ENCODE data around the gene NABP2. TPM values are rescaled to one million over a fixed set of nuclear protein-coding genes. Genes with fewer than 3 reads are reported as not detected.

NABP2 gene
- total RNA-seq, 1 experiment from 2014 or later: 42.7 TPM

DNA sequence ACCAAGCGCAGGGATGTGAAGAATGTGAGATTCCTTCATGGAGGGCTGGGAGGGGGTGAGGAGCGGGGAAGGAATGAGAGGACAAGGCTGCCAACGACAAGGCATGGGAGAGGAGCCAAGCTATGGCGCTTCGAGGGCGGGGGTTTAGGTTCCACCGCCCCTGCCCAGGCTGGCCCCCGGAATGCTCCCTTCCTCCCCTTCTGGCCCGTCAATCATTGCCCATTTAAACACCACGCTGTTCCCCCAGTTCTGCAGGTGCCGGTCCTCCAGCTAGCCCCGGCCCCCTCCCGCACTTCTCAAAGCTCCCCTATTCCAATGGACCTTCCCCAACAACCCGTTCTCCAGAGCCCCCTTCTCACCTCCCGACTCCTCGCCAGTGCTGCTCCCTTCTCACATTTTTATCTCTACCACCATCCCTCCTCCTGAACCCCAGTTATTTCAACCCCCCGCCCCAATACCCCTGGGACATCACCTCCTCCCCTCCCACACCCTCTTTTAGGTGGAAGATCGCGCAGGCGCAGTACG lies 2.8 kb upstream of the NABP2 start:
- TF ChIP-seq NFE2L1 (CRISPR knock-in tag; IDR thresholded peaks at IDR 0.05): 0 out of 2 replicates have a peak, but pooled peaks have one; percentile 39
- TF ChIP-seq, protein P1, sequence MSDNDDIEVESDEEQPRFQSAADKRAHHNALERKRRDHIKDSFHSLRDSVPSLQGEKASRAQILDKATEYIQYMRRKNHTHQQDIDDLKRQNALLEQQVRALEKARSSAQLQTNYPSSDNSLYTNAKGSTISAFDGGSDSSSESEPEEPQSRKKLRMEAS (CRISPR knock-in tag; IDR thresholded peaks at IDR 0.05): 0 out of 2 replicates have a peak, but pooled peaks have one; percentile 0
- TF ChIP-seq ZNF671 (CRISPR knock-in tag; IDR thresholded peaks at IDR 0.05): no peak
- TF ChIP-seq SP1 (CRISPR knock-in tag; conservative IDR thresholded peaks at IDR 0.05): no peak
- TF ChIP-seq, protein P2, sequence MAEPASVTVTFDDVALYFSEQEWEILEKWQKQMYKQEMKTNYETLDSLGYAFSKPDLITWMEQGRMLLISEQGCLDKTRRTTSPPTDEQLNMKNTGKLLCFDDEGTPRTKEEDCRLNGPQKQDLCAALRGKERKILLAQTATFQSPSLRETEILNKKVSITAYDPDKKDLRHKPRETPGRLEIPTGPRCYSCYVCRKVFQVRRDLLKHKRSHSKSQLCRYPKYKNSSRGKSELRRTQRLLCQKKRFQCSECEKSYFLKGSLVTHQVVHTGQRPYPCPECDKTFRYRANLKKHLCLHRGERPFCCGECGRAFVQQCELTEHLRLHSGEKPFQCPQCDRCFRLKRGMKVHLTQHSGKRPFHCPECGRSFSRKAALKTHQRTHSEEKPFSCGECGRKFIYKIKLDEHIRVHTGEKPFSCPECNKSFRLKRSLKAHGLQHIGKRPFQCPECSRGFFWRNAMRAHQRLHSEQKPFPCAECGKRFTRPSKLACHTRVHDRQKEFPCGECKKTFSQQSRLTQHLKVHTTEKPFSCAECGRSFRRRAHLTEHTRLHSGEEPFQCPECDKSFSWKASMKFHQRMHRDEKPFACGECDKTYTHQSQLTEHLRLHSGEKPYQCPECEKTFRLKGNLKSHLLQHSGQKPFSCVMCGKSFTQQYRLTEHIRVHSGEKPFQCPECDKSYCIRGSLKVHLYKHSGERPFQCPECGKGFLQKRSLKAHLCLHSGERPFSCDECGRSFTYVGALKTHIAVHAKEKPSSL (CRISPR knock-in tag; conservative IDR thresholded peaks at IDR 0.05): no peak
- TF ChIP-seq, protein P3, sequence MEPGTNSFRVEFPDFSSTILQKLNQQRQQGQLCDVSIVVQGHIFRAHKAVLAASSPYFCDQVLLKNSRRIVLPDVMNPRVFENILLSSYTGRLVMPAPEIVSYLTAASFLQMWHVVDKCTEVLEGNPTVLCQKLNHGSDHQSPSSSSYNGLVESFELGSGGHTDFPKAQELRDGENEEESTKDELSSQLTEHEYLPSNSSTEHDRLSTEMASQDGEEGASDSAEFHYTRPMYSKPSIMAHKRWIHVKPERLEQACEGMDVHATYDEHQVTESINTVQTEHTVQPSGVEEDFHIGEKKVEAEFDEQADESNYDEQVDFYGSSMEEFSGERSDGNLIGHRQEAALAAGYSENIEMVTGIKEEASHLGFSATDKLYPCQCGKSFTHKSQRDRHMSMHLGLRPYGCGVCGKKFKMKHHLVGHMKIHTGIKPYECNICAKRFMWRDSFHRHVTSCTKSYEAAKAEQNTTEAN (CRISPR knock-in tag; IDR thresholded peaks at IDR 0.05): peak; percentile 63; the same call in 1 of the 2 replicates
- TF ChIP-seq, protein P4, sequence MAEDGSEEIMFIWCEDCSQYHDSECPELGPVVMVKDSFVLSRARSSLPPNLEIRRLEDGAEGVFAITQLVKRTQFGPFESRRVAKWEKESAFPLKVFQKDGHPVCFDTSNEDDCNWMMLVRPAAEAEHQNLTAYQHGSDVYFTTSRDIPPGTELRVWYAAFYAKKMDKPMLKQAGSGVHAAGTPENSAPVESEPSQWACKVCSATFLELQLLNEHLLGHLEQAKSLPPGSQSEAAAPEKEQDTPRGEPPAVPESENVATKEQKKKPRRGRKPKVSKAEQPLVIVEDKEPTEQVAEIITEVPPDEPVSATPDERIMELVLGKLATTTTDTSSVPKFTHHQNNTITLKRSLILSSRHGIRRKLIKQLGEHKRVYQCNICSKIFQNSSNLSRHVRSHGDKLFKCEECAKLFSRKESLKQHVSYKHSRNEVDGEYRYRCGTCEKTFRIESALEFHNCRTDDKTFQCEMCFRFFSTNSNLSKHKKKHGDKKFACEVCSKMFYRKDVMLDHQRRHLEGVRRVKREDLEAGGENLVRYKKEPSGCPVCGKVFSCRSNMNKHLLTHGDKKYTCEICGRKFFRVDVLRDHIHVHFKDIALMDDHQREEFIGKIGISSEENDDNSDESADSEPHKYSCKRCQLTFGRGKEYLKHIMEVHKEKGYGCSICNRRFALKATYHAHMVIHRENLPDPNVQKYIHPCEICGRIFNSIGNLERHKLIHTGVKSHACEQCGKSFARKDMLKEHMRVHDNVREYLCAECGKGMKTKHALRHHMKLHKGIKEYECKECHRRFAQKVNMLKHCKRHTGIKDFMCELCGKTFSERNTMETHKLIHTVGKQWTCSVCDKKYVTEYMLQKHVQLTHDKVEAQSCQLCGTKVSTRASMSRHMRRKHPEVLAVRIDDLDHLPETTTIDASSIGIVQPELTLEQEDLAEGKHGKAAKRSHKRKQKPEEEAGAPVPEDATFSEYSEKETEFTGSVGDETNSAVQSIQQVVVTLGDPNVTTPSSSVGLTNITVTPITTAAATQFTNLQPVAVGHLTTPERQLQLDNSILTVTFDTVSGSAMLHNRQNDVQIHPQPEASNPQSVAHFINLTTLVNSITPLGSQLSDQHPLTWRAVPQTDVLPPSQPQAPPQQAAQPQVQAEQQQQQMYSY (CRISPR knock-in tag; IDR thresholded peaks at IDR 0.05): 0 out of 2 replicates have a peak, but pooled peaks have one; percentile 9
- peak; percentile 77 for TF ChIP-seq FOXP1 (CRISPR knock-in tag; IDR thresholded peaks at IDR 0.05; ENCODE audit: borderline replicate concordance)
- TF ChIP-seq MYBL2 (CRISPR knock-in tag; IDR thresholded peaks at IDR 0.05): peak; percentile 33; the same call in 1 of the 2 replicates
- Mint-ChIP-seq H3K4me1 (peaks cover 33% of the 10 kb centered on the region), H3K4me3 (peak overlapping the region; percentile 98), H3K36me3 (peaks cover 20% of the 10 kb centered on the region), H3K27me3 (ENCODE audit: low read depth) (no peaks in the 10 kb centered on the region), H3K9me3 (no peaks in the 10 kb centered on the region), H3K27ac (peak overlapping the region; percentile 100)
- ATAC-seq (peak; percentile 6), DNase-seq (ENCODE audit: low spot score) (peak; percentile 62)
- CTCF ChIA-PET: interaction anchor here (0.6 to 3.6 kb wide), 32 partner anchors 8 to 483 kb away, joined by 3 to 102 read pairs (median 6); partner anchors contain the start of genes ANKRD52, CNPY2, COQ10A and ERBB3
- POLR2A ChIA-PET: interaction anchor here (0.6 to 2.6 kb wide), 30 partner anchors 9 to 416 kb away, joined by 3 to 33 read pairs (median 6); partner anchors contain the start of genes ANKRD52, COQ10A, CS and ESYT1

DNA sequence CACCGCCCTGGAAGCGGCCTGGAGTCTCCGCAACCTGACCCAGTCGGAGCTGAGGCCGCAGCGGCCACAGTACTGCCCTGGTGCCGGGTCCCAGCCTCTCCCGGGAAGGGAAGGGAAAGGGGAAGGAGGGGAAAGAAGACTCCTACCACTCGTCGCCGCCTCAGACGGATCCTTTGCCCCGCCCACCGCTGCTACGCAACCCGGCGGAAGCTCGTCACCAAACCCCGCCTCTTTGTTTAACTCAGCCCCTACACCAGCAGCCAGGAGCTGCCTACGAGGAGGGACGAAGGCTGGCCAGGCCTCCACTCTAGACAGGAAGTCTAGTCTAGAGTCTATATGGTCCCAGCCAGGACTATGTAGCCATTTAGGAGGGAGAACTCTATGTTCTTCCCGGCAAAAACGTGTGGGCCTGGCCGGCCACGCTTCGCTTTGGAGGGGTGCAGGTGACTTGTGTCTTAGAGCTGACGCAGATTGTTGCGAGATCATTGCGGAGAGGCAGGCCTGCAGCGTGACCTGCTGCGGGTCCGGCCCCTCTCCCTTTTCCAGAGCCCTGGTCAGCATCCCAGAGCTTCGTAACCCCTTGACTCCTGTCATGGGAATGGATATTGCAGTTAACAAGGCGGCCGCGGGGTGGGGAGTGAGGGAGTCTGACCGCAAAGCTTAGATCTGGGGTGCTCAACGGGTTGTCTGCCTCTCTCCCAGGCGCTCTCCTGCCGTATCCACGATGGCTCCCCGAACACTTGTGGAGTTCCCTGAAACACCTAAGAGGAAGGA lies 2.2 kb upstream of the NABP2 start, which contains the start of gene RNF41:
Gene RNF41, minus strand, starts transcription at position 166 of the 774 bp plus-strand sequence. CDS start 7,875 bp downstream, outside the sequence.
- H3K9me3 Mint-ChIP-seq: no peaks in the 10 kb centered on the region
- H3K4me3 Mint-ChIP-seq: peak within 1 kb of the TSS; percentile 98
- ATAC-seq (peak; percentile 75), DNase-seq (ENCODE audit: low spot score) (peak; percentile 97)
- peak within 1 kb of the TSS; percentile 100 for H3K27ac Mint-ChIP-seq
- peaks cover 15% of the 10 kb centered on the region for H3K36me3 Mint-ChIP-seq
- ChIA-PET CTCF (interaction anchor here (0.6 to 3.6 kb wide), 39 partner anchors 9 to 483 kb away, joined by 3 to 102 read pairs (median 5); partner anchors contain the start of genes ANKRD52, CNPY2, COQ10A and ERBB3), POLR2A (interaction anchor here (0.5 to 2.6 kb wide), 39 partner anchors 9 to 1284 kb away, joined by 3 to 33 read pairs (median 5); partner anchors contain the start of genes ANKRD52, ATP5F1B, CNPY2 and COQ10A)
- H3K27me3 Mint-ChIP-seq (ENCODE audit: low read depth): no peaks in the 10 kb centered on the region
- H3K4me1 Mint-ChIP-seq: peaks cover 33% of the 10 kb centered on the region
- peak; percentile 67; the same call in 1 of the 2 replicates for TF ChIP-seq FOXK1 (CRISPR knock-in tag; IDR thresholded peaks at IDR 0.05)
- peak; percentile 91; the same call in 1 of the 2 replicates for TF ChIP-seq SP1 (CRISPR knock-in tag; conservative IDR thresholded peaks at IDR 0.05)
- TF ChIP-seq, protein P5, sequence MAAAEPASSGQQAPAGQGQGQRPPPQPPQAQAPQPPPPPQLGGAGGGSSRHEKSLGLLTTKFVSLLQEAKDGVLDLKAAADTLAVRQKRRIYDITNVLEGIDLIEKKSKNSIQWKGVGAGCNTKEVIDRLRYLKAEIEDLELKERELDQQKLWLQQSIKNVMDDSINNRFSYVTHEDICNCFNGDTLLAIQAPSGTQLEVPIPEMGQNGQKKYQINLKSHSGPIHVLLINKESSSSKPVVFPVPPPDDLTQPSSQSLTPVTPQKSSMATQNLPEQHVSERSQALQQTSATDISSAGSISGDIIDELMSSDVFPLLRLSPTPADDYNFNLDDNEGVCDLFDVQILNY (CRISPR knock-in tag; IDR thresholded peaks at IDR 0.05): peak; percentile 66; the same call in 1 of the 2 replicates
- TF ChIP-seq, protein P6, sequence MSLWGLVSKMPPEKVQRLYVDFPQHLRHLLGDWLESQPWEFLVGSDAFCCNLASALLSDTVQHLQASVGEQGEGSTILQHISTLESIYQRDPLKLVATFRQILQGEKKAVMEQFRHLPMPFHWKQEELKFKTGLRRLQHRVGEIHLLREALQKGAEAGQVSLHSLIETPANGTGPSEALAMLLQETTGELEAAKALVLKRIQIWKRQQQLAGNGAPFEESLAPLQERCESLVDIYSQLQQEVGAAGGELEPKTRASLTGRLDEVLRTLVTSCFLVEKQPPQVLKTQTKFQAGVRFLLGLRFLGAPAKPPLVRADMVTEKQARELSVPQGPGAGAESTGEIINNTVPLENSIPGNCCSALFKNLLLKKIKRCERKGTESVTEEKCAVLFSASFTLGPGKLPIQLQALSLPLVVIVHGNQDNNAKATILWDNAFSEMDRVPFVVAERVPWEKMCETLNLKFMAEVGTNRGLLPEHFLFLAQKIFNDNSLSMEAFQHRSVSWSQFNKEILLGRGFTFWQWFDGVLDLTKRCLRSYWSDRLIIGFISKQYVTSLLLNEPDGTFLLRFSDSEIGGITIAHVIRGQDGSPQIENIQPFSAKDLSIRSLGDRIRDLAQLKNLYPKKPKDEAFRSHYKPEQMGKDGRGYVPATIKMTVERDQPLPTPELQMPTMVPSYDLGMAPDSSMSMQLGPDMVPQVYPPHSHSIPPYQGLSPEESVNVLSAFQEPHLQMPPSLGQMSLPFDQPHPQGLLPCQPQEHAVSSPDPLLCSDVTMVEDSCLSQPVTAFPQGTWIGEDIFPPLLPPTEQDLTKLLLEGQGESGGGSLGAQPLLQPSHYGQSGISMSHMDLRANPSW (CRISPR knock-in tag; conservative IDR thresholded peaks at IDR 0.05; ENCODE audit: low read depth): no peak
- 0 out of 2 replicates have a peak, but pooled peaks have one; percentile 55 for TF ChIP-seq CREB1 (CRISPR knock-in tag; IDR thresholded peaks at IDR 0.05)
- TF ChIP-seq, protein P1 (CRISPR knock-in tag; IDR thresholded peaks at IDR 0.05): peak; percentile 65
- TF ChIP-seq, protein P7, sequence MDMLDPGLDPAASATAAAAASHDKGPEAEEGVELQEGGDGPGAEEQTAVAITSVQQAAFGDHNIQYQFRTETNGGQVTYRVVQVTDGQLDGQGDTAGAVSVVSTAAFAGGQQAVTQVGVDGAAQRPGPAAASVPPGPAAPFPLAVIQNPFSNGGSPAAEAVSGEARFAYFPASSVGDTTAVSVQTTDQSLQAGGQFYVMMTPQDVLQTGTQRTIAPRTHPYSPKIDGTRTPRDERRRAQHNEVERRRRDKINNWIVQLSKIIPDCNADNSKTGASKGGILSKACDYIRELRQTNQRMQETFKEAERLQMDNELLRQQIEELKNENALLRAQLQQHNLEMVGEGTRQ (CRISPR knock-in tag; IDR thresholded peaks at IDR 0.05): 0 out of 2 replicates have a peak, but pooled peaks have one; percentile 11
- no peak for TF ChIP-seq ZNF232 (CRISPR knock-in tag; IDR thresholded peaks at IDR 0.05)
- peak; percentile 67; the same call in 1 of the 2 replicates for TF ChIP-seq TEAD1 (CRISPR knock-in tag; IDR thresholded peaks at IDR 0.05)
- TF ChIP-seq, protein P8, sequence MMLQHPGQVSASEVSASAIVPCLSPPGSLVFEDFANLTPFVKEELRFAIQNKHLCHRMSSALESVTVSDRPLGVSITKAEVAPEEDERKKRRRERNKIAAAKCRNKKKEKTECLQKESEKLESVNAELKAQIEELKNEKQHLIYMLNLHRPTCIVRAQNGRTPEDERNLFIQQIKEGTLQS (CRISPR knock-in tag; conservative IDR thresholded peaks at IDR 0.05): no peak

Data from WTC11 (cell line).